ENCODE results near the gene GPC3.
"Not testable (repeated sequence)": the region's sequence is repeated elsewhere in the genome, so short reads cannot be mapped to it uniquely, and the experiment has no call there.

GPC3 gene

GRCh38 chrX:133888084-133888483 is 97.3 kb downstream of the GPC3 start:
- DNase-seq (ENCODE audit: low read depth, low spot score): not testable (repeated sequence)

GRCh38 chrX:133884430-133885394 is 100.7 kb downstream of the GPC3 start:
- DNase-seq (ENCODE audit: low read depth, low spot score): no peak

GRCh38 chrX:133881893-133882292 is 103.5 kb downstream of the GPC3 start:
- DNase-seq (ENCODE audit: low read depth, low spot score): peak; percentile 96

GRCh38 chrX:133881007-133881406 is 104.4 kb downstream of the GPC3 start:
- DNase-seq (ENCODE audit: low read depth, low spot score): no peak

GRCh38 chrX:133880032-133880443 is 105.4 kb downstream of the GPC3 start:
- DNase-seq (ENCODE audit: low read depth, low spot score): no peak

- no peak for DNase-seq (ENCODE audit: low read depth, low spot score)
These were observed 106.7 kb downstream of the GPC3 start for GRCh38 chrX:133878710-133879109.

GRCh38 chrX:133876646-133877045 is 108.7 kb downstream of the GPC3 start:
- DNase-seq (ENCODE audit: low read depth, low spot score): no peak

GRCh38 chrX:133869270-133869669 is 116.1 kb downstream of the GPC3 start:
- DNase-seq (ENCODE audit: low read depth, low spot score): no peak

GRCh38 chrX:133868682-133869081 is 116.7 kb downstream of the GPC3 start:
- no peak for DNase-seq (ENCODE audit: low read depth, low spot score)

- DNase-seq (ENCODE audit: low read depth, low spot score): no peak
These were observed 117.1 kb downstream of the GPC3 start for GRCh38 chrX:133868250-133868649.

- peak; percentile 14 for DNase-seq (ENCODE audit: low read depth, low spot score)
These were observed 119.5 kb downstream of the GPC3 start for GRCh38 chrX:133865761-133866471.

GRCh38 chrX:133864236-133864635 is 121.2 kb downstream of the GPC3 start:
- no peak for DNase-seq (ENCODE audit: low read depth, low spot score)

GRCh38 chrX:133859860-133860259 is 125.5 kb downstream of the GPC3 start:
- no peak for DNase-seq (ENCODE audit: low read depth, low spot score)

- DNase-seq (ENCODE audit: low read depth, low spot score): no peak
These were observed 126.1 kb downstream of the GPC3 start for GRCh38 chrX:133859336-133859735.

GRCh38 chrX:133857640-133858269 is 127.6 kb downstream of the GPC3 start:
- DNase-seq (ENCODE audit: low read depth, low spot score): no peak

- DNase-seq (ENCODE audit: low read depth, low spot score): no peak
These were observed 128.6 kb downstream of the GPC3 start for GRCh38 chrX:133856819-133857218.

- no peak for DNase-seq (ENCODE audit: low read depth, low spot score)
These were observed 131.1 kb downstream of the GPC3 start for GRCh38 chrX:133854290-133854689.

GRCh38 chrX:133852837-133853356 is 132.5 kb downstream of the GPC3 start:
- no peak for DNase-seq (ENCODE audit: low read depth, low spot score)

GRCh38 chrX:133852401-133852800 is 133.0 kb downstream of the GPC3 start:
- DNase-seq (ENCODE audit: low read depth, low spot score): no peak

GRCh38 chrX:133850399-133850798 is 135.0 kb downstream of the GPC3 start:
- no peak for DNase-seq (ENCODE audit: low read depth, low spot score)

GRCh38 chrX:133849676-133850075 is 135.7 kb downstream of the GPC3 start:
- DNase-seq (ENCODE audit: low read depth, low spot score): no peak
